ENCODE results near the gene PSTPIP1.

PSTPIP1 gene

DNA sequence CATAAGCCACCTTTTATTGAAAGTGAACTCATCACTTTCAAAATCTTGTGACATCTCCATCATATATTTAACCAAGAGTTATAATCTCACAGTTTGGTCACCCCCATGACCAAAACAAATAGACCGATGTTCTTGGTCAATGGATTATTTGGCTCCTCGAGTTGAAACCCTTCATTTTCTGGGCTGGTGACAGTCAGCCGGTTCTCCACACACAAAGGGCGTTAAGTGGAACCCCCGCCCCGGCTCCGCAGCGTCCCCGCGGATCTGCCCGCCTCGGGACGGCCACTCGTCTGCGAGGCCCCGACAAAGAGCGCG lies 75.2 kb downstream of the PSTPIP1 start:
- no peak for DNase-seq (ENCODE audit: low spot score)

DNA sequence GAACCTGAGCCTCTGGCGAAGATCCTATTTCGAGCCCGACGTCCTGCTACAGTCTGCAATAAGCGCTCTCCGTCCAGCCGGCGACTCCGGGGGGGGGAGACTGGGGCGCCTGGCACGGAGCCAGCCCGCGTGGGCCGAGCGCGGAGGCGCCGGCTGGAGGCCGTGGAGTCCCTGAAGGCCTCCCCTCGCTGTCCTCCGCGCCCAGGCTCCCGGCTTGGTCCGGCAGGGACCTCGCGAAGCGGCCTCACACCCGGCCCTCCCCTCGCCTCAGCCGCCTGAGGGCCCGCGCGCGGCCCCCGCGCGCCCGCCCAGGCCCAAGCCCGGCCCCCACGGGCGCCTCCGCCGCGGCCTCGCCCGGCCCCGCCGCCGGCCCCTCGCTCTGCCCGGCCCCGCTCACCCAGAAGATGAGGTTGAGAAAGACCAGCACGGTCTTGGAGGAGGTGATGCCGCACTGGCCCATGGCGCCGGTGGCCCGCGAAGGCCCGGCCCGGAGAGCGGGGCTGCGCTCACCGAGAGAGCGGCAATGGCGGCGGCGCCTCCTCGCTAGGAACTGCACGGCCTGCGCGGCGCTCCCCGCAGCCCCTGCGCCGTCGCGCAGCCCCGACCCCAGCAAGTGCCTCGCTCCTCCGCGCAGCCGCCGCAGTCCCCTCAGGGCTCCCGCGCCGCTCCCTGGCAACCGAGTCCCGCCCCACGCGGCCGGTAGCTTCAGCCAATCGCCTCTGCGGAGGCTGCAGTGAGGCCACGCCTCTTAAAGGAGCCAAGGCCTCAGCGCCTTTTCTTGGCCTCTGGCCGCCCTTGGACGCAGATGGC lies 75.8 kb downstream of the PSTPIP1 start, which contains the start of gene TSPAN3:
Gene TSPAN3 (minus strand): TSS at position 615 of the 810 bp plus-strand sequence. CDS start 155 bp downstream, at position 460.
- peak; percentile 96 for DNase-seq (ENCODE audit: low spot score)

- DNase-seq (ENCODE audit: low spot score) = no peak
Observed at GRCh38 chr15:77071305-77072223, 76.6 kb downstream of the PSTPIP1 start.

- DNase-seq (ENCODE audit: low spot score) = no peak
Observed at GRCh38 chr15:77074350-77074749, 79.4 kb downstream of the PSTPIP1 start.

DNA sequence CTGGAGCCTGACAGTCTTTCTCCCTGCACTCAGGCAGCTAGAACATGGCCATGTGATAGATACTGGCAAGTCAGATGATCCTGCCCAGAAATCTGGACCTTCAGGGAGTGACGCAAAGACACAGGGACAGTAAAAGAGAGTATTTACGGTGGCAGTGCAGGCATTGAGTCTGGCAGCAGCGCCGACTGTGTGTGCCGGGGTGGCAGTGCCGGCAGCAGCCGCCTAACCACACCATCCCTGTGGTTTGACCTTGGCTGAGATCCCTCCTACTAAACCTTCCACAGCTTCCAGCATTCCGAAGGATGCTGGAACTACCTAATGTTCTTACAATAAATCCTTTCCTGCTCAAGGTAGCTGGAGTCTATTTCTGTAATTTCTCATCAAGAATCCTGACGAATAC lies 80.6 kb downstream of the PSTPIP1 start:
- peak; percentile 32 for DNase-seq (ENCODE audit: low spot score)

DNA sequence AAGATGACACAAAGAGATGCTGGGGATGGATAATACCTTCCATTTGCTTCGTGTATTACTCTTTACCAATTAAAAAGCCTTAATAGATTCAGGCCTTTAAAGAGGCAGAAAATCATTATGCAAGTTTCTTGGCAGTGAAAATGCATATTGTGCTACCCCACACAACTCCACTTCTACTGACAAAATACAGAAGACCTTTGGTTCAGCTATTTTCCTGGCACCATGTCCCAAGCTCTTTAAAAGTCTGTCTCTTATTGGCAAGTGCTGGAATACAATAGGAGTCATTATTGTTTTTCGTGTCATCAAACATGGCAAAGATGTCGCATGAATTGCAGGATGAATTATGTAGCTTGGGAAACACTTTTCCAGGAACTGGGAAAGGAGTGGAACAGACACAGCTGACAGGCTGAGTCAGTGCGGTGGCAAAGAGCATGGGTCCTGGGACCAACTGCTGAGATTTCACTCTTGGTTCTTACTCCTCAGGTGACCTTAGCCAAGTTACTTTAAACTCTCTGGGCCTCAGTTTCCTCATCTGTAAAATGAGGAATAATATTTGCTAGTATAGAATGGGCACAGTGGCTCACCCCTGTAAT lies 81.5 kb downstream of the PSTPIP1 start:
- DNase-seq (ENCODE audit: low spot score) = no peak

GRCh38 chr15:77081971-77082370 lies 87.0 kb downstream of the PSTPIP1 start:
- no peak for DNase-seq (ENCODE audit: low spot score)

GRCh38 chr15:77083381-77084160 lies 88.6 kb downstream of the PSTPIP1 start:
- peak; percentile 67 for DNase-seq (ENCODE audit: low spot score)

GRCh38 chr15:77084436-77084835 lies 89.5 kb downstream of the PSTPIP1 start:
- DNase-seq (ENCODE audit: low spot score) = no peak

DNA sequence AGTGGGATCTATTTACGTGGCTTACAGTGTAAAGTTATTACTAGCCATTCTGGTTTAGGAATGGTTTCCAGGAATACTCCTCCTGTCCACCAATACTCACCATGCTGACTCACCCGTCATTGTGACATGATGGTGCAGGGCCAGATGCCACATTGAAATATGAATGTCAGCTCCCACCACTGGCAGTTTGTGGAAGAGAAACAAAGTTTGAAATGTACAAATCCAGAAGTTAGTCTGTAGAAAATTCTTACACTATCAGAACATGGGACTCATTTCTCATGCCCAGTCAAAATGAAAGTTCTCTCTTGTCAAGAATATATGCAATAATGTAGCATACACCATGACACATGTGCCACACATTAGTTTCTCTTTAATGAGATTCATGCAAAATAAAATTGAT lies 90.4 kb downstream of the PSTPIP1 start:
- no peak for DNase-seq (ENCODE audit: low spot score)
